Fibroblast of peridontal ligament (primary cell): ENCODE results near the gene UPK3A.

ENCODE experiments used
- DNase-seq: peaks from one replicate; pipeline ENCODE4 v3.0.0-alpha.2; 2010; ENCODE audit errors: extremely low read depth

UPK3A gene

DNA sequence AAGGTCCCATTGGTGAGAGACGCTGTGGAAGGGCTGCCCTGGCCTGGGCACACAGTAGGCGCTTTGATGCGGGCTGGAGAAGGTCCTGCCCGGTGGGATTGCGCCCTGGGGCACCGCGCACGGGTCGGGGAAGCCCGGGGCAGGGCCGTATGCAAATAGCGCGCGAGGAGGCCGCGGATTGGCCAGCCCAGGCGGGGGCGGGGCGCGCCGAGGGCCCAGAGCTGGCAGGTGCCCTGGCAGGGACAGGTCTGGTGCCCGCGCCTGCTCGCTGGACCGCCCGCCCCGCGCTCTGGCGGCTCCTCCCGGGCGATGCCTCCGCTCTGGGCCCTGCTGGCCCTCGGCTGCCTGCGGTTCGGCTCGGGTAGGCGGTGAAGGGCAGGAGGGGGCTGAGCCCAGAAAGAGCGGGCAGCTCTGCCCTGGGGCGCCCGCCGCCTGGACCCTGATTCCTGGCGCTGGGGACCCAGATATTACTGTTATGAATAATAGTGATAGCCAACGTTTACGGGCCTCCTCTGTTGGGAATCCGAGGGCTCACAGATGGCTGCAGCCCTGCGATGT, at the start of gene UPK3A:
Gene UPK3A (plus strand): TSS at position 245 of the 558 bp plus-strand sequence. CDS start 65 bp downstream, at position 310.
- no peak for DNase-seq

DNA sequence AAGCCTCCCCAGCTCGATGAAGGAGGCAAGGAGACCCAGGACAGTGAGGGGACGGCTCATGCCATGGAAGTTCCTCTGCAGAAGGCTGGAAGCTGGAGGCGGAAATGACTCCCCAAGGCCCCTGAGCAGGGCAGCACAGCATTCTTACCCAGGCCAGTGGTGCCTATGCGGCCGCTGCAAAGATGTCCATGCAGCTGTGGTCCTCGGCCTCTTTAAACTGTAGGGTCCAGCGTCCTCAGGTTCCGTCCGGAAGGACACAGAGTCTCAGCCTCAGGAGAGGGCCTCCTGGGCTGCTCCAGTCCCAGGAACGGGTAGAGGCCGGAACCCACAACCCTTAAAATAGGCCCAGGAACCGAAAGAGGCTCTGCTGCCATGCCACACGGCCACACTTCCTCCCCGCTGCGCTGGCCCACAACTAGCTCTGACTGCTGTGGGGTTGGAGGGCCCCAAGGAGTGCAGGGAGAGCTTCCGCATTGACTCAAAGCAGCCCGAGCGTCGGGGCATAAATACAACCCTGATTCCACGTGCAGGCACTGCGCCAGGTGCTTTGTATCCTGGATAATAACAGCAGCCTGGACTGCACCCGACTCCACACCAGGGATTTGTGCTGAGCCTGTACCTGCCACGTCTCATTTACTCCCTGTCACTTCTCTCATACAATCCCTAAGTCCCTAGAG, 49.5 kb upstream of the UPK3A start:
- DNase-seq: no peak

- no peak for DNase-seq
Measured at GRCh38 chr22:45235851-45236342, 48.9 kb upstream of the UPK3A start.

DNA sequence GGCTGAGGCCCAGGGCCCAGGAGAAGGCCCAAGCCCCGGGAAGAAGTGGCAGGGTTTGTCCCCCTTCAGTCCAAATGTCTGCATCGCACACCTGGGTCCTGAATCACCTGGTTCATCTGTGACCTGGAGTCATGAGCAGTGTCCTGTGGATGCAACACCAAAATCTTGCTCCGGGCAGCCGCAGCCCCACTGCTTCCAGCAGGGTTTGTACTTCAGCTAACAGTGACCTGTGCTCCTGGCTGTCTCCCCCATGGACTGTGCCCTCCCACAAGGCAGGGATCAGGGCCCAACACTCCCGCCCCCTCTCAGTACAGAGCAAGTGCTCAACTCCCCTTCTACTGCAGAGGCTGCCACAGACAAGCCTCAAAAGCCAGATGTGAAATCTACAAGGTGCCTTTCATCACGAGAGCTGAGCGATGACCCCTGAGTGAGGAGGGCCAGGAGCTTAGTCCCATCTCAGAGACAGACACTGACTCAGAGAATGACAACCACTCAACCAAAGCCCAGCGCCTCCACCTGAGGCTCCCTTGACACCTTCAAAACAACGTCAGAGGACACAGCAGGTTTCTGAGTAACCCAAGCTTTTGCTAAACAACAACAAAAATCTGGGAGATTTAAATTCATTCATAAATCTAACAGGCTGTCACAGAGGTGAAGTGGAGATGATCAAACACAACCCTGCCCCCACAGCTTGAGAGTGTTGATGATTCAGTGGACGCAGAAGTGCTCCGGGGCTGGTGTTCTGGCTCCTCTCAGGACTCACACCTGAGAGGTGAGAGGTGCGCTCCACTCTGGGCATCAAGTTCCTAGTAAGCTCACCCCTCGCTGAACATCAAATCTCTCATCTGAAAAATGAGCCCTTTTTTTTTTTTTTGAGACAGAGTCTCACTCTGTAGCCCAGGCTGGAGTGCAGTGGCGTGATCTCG, 47.4 kb upstream of the UPK3A start:
- no peak for DNase-seq

DNA sequence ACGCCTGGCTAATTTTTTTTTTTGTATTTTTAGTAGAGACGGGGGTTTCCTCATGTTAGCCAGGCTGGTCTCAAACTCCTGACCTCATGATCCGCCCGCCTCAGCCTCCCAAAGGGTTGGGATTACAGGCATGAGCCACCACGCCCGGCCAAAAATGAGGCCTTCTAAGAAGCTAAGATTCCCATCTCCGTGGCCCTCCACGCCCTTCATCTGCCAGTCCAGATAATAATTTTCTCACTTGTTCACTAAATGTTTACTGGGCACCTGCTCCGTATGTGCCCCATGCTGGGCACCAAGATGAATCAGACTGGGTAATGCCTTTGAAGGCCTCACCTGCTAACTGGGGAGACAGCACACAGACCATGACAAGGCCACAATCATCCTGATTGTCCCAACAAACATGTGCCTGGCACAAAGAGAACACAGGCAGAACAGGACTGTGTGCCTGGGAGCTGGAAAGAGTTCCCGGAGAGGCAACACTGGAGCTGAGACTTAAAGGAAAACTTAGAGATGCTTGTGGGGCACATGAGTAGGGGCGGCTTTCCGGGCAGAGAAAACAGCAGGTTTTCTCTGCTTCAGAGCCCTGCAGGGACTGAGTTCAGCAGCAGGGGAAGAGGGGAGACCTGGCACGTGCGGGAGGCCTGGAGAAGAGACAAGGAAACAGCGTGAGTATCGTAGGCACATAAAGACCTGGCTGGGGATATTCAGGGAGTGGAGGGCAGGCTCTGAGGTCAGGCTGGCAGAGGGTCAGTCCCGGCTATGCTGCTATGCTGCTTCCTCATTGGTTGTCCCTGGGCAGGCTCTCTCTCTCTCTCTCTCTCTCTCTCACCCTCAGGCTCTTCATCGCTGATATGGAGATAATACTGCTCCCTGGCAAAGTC, 46.4 kb upstream of the UPK3A start:
- no peak for DNase-seq

GRCh38 chr22:45238957-45239680, 45.6 kb upstream of the UPK3A start:
- no peak for DNase-seq

DNA sequence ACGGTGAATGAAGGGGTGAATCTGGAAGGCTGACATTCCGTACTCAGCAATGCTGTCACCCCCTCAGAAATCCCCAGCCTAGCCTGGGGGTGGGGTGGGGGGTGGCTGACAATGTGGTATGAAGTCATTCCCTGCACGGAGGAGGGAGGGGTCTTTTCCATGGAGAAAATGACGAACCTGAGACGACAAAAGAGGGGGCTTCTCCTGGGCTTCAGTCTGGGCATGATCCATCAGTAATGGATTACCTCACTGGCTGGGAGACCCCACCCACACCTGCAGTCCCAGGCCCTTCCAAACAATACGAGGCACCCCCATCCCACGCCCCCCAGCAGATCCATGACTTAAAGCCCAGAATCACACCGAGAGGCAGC, 45.1 kb upstream of the UPK3A start:
- no peak for DNase-seq

GRCh38 chr22:45240104-45240809, 44.5 kb upstream of the UPK3A start:
- DNase-seq: no peak

GRCh38 chr22:45240810-45241631, 43.7 kb upstream of the UPK3A start, which contains the start of gene KIAA0930:
TSS of gene KIAA0930 (minus strand) at chr22:45240894. CDS start at chr22:45240703, 191 bp downstream.
- peak; percentile 55 for DNase-seq

DNA sequence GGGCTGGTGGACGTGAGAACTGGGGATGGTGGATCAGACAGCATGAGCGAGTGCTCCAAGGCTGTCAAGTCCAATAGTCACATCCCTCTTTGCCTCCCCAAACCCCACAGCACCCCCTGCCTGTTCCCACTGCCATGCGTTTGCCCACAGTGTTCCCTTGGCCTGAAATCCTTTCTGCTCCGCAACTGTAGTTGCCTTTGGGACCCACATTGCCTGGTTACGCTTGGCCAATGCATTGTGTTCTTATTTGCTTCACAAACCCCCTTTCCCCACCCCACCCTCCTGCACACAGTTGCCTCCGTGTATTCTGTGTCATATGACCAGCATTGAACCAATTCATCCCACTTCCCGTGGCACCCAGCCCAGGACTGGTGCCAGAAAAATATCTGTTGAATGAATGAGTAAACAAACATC, 42.0 kb upstream of the UPK3A start:
- no peak for DNase-seq

DNA sequence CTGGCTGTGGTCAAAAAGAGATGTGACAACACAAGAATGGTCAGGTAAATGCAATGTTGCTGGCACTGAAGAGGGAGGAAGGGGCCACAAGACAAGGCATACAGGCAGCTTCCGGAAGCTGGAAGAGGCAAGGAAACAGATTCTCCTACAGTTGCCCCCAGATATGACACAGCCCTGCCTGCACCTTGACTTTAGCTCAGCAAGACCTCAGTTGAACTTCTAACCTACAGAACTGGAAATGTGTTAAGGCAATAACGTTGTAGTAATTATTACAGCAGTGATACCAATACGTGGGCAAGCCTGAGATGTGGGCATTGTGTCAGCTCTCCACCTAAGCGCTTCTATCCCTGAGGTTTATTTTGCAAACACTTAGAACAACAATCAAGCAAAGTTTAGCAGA, 39.8 kb upstream of the UPK3A start:
- no peak for DNase-seq

DNA sequence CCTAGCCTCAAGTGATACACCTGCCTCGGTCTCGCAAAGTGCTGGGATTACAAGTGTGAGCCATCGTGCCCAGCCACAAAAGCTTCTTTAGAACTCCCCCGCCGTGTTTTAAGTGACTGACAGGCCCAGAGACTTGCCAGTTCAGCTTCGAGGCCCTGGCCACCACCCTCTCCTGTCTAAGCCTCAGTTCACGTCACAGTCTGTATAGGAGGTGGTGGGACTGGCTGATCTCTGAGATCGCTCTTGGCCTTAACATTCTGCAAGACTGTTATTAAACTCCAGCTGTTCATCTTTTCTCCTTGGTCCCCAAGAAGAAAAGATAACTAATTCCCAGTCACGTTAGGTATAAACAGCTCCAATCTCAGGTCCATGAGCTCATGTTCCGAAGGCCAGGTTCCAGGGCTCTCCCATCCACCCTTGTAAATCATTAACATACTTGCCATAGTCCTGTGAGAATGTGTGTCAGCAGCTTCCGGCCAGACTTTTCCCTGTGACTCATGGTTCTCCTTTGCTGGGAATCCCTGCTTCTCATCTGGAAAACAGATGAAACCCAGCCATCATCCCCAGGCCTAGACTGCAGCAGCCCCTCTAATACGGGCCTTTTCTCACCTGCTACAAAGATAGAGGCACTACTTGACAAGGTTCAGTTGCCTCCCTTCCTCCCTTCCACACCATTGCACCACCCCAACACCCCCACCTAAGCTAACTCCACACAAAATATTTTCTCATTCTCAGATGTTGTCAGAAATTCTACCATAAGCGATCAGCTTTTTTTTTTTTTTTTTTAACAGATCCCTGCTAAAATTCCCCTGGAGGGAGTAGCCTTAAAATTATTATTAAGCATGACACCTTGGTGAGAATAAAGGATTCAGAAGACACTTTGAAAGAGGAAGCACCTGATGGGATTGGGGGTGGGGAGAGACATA, 38.4 kb upstream of the UPK3A start:
- DNase-seq: peak; percentile 92

DNA sequence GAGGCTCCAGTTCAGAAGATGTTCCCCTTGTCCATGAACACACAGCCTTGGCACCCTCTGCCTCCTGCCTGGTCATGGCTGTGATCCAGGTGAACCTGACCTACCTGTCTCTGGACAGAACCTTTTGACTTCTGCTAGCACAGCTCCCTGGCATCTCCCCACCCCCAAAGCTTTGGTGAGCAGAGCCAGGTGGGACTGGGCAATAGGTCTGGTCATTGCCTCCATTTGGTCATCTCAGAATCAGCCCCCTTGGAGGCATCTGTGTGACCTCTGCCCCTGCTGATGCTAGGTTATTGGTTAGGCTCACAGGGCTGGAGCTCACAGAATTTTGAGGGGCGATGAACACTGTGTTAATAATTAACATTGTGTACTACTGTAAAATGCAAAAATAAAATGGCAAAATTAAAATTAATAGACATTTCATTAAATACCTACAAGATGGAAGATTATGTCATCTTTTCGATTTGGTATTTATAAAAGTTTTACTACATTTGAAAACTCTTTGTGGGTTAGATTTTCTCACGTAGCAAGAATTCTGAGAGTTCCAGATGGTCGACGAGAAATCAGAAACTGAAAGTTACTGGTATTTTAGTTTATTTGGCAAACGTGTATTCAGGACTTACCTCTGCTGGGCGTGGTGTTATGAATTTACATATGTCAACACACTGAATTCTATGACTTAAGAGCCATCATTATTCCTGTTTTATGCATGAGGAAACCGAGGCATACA, 35.8 kb upstream of the UPK3A start:
- peak; percentile 23 for DNase-seq

GRCh38 chr22:45251825-45252224, 32.9 kb upstream of the UPK3A start:
- DNase-seq: no peak

- no peak for DNase-seq
Measured at GRCh38 chr22:45253039-45253641, 31.6 kb upstream of the UPK3A start.

GRCh38 chr22:45254388-45254787, 30.4 kb upstream of the UPK3A start:
- no peak for DNase-seq

DNA sequence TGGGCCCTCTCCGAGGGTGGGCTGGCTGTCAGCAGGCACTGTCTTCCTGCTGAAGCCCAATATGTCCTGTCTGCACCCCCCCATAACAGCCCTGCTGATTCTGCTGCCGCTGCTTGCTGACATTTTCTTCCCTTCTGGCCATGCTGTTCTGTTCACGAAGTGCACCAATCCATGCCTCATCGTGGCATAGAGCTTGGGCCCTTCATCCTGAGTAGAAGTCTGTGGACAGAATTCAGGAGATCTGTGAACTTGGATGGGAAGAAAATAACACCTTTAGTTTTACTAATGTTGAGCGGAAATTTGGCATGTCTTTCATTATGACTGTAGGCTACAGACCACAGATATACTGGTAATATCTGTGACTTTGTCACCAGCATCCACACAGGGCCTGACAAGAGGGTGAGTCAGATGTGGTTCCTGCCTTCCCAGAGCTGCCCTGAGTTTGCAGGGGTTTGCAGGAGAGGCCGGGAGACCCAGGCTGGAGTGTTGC, 29.9 kb upstream of the UPK3A start:
- no peak for DNase-seq
